ENCODE results near the gene NKAIN2.
"Not testable (repeated sequence)": the region's sequence is repeated elsewhere in the genome, so short reads cannot be mapped to it uniquely, and the experiment has no call there.

Gene NKAIN2

DNA sequence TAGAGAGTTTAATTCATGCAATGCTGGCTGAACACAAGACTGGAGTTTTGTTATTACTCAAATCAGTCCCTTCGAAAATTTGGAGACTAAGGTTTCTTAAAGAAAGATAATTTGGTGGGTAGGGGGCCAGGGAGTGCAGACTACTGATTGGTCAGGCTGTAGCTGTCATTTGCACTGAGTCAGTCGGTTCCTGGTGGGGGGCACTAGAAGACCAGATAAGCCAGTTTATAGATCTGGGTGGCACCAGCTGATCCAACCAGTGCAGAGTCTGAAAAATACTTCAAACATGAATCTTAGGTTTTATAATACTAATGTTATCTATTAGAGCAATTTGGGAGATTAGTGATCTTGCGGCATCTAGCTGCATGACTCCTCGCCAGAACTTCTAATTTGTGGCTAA, 530.7 kb downstream of the NKAIN2 start:
- DNase-seq (ENCODE audit: low read depth) = no peak

- DNase-seq (ENCODE audit: low read depth) = no peak
Measured at GRCh38 chr6:124339610-124340334, 536.1 kb downstream of the NKAIN2 start.

- DNase-seq (ENCODE audit: low read depth) = not testable (repeated sequence)
Measured at GRCh38 chr6:124348339-124348738, 544.7 kb downstream of the NKAIN2 start.

DNA sequence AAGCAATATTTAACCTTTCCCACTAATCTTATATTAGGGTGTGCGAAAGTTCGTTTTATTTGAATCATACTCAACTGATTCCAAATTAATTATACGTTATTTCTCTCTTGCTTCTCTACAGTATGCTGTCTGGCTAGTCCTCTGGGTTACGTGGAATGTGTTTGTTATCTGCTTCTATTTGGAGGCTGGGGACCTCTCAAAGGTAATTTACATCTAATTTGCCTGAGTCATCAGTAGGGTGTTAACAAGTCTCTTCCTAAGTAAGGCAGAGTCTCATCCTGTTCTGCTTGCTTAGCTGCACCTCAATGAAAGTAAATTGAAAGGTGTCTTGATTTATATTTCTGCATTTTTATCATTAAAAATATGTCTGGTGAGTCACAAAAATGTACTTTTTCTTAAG, 551.5 kb downstream of the NKAIN2 start:
- no peak for DNase-seq (ENCODE audit: low read depth)

- DNase-seq (ENCODE audit: low read depth) = no peak
Measured at GRCh38 chr6:124356276-124356810, 552.7 kb downstream of the NKAIN2 start.

DNA sequence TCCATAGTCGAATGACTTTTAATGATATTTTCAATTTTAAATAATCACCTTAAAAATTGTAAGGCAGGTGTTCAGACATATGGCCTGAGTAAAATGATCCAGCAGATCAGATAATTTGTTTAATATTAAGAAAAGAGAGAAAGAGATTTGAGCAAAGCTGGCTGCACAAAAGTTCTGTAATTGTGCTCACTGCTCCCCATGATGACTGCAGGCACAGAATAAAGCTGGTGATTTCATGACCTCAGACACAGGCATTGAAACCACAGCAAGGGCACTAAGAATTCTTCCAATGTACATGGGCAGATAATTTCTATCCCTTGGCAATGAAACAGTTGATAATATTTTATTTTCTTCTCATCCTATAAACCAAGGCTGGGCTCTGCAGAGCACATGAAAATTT, 553.1 kb downstream of the NKAIN2 start:
- DNase-seq (ENCODE audit: low read depth) = no peak

- no peak for DNase-seq (ENCODE audit: low read depth)
Measured at GRCh38 chr6:124368131-124368530, 564.5 kb downstream of the NKAIN2 start.

DNA sequence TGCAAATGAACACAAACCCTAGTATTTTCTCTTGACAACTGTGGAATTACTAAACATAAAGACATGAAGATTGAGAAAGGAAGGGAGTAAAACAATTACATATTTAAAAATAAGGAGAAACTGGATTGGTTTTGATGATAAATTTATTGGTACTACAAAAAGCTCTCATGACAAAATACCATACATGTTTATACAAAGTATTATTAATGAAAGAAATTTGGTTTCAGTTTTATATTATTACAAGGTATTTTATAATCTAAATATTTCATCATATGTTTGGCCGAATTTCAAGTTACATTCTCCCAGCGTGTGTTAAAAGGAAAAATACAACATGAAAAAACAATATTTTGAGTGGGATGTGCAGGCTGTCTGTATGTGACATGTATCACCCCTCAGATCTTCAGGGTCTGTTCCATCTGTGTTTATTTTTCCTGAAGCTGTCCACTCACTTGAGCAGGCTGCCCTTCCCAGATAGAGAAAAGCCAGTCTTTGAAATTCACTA, 568.4 kb downstream of the NKAIN2 start:
- DNase-seq (ENCODE audit: low read depth) = no peak

DNA sequence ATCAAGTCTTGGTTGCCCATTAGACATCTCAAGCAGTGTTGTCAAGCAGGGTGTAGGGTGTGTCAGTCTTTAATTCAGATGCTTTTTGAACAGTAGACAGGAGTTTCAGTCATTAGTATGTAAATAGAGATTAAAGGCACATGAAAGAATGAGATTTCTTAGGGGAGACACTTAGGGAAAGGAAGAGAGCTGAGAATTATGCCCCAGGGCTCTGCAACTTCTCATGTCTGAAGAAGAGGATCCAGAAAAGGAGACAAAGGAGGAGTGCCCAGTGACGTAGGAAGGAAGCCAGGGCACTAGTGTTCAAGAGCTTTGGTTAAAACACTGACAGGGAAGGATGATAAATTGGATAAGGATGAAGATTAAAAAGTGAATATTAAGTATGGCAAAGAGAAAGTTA, 569.7 kb downstream of the NKAIN2 start:
- no peak for DNase-seq (ENCODE audit: low read depth)

DNA sequence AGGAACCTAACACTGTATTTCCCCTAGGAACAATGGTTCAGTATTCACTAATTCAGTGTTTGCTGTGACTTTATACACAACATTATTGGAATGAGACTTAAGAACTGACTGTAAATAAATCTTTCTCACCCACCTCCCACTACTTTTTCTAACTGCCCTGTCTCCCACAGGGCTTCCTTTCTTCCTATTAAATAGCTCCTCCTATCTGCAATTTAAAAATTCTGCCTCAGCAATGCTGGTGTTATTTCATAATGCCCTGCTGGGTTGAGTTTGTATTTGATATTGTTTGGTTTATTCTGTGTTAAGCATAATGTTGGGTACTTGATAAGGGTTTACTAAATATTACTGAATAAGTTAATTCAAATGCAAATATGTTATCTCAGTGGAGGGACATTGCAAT, 585.5 kb downstream of the NKAIN2 start:
- no peak for DNase-seq (ENCODE audit: low read depth)

DNA sequence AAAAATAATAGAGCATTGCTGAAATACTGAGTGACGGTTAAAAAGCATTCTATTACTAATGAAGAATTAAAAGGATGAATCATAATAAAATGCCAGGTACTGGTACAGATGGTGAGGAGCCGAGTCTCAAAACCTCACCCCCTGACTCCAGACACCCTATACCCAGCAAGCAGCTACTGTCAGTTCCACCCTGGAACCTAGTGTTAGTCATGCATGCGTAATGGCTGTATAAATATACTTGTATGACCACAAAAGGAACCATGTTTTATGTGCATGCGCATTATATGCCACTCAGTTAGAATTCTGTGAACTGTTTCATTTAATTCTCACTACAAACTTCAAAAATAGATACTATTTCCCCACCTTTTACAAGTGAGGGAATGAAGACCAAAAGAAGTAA, 589.9 kb downstream of the NKAIN2 start:
- DNase-seq (ENCODE audit: low read depth) = no peak

GRCh38 chr6:124396361-124396760, 592.7 kb downstream of the NKAIN2 start:
- no peak for DNase-seq (ENCODE audit: low read depth)

DNA sequence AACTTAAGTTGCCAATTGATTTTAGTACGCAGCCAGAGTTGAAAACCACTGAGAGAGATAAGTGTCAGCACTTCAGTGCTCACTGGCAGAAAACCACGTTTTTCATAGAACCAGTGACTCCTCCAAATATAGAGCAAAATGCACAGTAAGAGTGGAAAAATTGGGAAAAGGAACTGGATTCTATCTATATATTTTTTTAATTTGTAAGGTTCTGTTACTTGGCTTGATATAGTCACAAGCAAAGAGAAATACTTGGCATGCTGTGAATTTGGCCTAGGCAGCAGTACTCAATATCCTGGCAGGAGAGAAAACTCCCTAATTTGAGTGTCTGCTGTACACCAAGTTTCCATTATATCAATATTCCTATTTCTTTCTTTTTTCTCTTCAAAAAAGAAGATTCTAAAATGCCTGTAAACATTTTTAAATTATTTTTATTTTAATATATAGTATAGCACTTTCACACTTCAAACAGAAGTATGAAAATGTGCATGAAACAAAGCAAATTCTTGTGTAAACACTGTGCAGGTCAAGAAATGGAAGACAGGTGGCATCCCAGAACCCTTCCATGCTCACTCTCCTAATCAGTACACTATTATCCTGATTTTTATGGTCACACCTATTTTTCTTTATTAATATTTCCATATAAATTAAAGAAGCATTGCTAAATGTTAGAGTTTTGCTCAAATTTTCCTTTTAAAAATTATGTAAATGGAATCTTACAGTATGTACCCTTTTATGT, 596.8 kb downstream of the NKAIN2 start:
- no peak for DNase-seq (ENCODE audit: low read depth)

GRCh38 chr6:124410425-124410824, 606.8 kb downstream of the NKAIN2 start:
- not testable (repeated sequence) for DNase-seq (ENCODE audit: low read depth)

DNA sequence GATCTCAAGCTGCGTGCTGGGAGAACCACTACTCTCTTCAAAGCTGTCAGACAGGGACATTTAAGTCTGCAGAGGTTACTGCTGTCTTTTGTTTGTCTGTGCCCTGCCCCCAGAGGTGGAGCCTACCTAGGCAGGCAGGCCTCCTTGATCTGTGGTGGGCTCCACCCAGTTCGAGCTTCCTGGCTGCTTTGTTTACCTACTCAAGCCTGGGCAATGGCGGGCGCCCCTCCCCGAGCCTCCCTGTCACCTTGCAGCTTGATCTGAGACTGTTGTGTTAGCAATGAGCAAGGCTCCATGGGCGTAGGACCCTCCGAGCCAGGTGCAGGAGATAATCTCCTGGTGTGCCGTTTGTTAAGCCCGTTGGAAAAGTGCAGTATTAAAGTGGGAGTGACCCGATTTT, 609.0 kb downstream of the NKAIN2 start:
- not testable (repeated sequence) for DNase-seq (ENCODE audit: low read depth)

DNA sequence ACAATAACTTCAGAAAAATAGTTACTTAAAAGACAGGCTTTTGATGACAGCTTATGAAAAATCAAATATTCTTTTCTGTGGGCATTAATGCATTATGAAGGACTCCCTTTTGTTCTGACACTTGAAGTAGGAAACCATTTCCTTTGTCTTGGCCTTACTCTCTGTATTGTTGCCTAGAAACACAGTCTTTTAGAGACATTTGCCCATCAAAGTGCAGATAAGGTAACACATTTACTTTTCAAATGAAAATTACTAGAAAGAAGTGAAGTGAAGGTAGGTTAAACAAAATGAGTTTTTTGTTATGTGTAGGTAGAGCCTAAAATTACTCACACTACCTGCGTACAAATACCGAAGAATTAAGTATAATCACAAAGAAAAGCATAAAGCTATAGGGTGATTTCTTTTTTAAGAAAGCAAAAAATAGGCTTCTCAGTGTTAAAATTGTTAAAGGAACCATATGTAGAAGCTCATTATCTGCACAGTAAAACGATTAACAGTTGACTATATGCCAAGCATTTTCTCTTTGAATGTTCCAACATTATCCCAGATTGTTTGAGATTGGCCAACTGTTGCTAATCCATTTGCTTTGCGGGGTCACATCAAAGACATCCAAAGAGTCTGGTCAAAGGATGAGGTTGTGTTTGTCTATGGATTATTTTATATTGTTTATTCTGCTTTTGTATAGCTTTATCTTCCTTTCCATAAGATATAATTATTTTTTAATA, 616.6 kb downstream of the NKAIN2 start:
- no peak for DNase-seq (ENCODE audit: low read depth)

GRCh38 chr6:124423621-124424020, 620.0 kb downstream of the NKAIN2 start:
- DNase-seq (ENCODE audit: low read depth) = no peak

- no peak for DNase-seq (ENCODE audit: low read depth)
Measured at GRCh38 chr6:124430740-124431318, 627.2 kb downstream of the NKAIN2 start.

- DNase-seq (ENCODE audit: low read depth) = no peak
Measured at GRCh38 chr6:124432620-124433019, 629.0 kb downstream of the NKAIN2 start.

DNA sequence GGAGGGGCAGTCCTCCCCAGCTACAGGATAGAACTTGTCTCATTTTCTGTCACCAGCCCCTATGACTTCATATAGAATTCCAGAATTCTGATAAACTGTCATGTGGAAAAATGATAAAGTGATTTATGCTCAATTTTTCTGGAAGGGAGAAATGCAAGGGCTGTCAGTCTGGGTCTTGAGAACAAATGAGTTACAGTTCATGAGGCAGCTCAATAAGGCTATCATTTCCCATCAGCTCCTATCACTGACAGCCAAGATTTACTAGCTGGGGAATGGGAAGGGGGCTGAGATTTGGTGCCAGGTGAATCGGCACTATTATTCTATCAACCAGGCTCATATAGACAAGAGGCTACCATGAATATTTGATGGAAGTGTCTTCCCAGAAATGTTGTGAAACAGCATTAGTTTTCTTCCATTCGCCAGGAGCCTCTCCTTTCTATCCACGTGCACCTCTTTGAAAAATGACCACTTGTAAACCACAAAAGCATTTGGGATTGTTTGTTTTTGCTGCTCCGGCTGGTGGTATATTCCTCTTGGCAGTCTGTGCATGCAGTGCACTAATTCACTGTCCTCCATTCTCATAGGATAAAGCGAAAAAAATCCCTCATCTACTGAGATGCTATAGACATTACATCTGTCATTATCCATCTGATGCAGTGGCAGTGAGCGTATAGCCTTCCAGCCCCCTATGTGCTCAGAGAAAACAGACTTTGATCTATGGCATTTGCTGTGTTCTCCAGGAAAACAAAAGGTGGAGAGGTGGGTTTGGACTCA, 629.9 kb downstream of the NKAIN2 start:
- no peak for DNase-seq (ENCODE audit: low read depth)

GRCh38 chr6:124434421-124434820, 630.8 kb downstream of the NKAIN2 start:
- no peak for DNase-seq (ENCODE audit: low read depth)

Data from activated T-helper 1 cell treated with Interleukin-2 at 50 U/mL for 16 hours (primary cell).